GM18870 (cell line): ENCODE results near the gene LRP5.
"Not testable (repeated sequence)": the region's sequence is repeated elsewhere in the genome, so short reads cannot be mapped to it uniquely, and the experiment has no call there.

Experiments
- ATAC-seq: cut with Tn5 transposase; IDR thresholded peaks from one replicate; pipeline ENCODE4 v1.9.1; 2021; ENCODE audit warnings: moderate library complexity; ENCODE audit not compliant: unreplicated experiment

Gene LRP5

DNA sequence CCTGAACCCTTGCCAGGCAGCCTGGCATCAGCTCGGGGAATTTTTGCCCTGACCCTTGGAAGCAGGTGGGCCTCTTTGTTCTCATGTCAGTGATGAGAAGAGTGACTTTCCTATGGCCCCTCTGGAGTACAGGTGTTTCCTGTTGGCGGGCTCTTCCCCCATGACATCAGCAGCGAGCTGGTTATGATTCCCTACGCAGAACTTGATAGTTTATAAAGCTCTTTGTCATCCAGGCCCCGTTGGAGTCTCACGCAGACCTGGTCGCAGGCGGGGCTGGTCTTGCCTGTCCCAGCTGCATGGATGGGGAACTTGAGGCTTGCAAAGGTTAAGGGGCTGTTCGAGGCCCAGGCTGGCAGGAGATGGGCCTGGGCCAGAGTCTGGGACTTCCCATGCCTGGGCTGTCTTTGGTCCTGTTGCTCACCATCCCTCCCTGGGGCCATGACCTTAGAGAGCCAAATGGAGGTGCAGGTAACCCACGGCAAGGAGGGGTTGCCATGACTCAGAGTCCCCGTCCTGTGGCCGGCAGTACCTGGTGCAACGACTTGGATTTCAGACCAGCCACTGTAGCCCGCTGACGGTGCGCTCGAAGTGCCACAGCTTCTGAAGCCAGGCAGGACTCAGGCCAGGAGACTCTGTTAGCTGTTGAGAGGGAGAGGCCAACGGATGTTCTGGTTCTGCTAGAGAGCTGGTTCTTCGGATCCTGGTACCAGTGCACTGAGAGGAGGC lies 102.3 kb downstream of the LRP5 start:
- ATAC-seq: no peak

DNA sequence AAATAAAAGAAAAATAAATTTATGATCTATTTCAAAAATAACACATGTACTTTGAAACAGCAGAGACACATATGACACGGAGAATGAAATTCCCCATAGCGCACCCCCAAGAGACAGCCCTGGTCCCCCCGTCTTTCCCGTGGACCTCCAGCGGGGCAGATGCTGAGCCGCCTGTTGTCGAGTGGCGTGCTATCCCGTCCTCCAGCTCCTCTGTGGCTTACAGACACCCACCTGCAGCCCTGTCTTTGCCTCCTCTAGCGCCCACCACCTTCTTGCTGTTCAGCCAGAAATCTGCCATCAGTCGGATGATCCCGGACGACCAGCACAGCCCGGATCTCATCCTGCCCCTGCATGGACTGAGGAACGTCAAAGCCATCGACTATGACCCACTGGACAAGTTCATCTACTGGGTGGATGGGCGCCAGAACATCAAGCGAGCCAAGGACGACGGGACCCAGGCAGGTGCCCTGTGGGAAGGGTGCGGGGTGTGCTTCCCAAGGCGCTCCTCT lies 103.7 kb downstream of the LRP5 start:
- no peak for ATAC-seq

DNA sequence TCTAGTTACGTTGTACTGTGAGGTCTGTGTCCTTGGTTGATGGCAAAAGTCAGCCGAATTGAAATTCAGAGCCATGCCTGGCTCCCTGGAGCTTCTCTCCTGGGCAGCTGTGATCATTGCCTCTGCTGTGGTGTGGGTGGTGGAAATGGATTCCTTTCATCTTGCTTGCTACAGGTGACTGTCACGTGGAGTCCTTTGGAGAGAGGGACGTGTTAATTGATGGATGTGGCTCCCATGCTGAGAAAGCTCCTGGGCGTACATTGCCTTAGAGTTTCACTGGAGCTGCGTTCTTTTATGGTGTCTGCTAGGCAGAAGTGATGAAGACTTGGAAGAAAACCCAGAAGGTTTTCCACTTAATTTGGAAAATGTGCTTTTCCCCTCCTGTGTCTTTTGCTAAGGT lies 106.3 kb downstream of the LRP5 start:
- no peak for ATAC-seq

DNA sequence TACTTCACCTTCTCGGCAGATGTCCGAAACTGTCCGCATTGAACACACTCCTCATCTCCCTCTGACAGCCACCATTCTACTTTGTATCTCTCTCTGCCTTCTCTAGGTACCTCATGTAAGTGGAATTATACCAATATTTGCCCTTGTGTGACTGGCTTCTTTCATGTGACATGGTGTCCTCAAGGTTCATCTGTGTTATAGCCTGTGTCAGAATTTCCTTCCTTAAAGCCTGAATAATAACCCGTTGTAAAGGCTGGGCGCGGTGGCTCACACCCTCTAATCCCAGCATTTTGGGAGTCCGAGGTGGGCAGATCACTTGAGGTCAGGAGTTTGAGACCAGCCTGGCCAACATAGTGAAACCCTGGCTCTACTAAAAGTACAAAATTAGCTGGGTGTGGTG lies 107.8 kb downstream of the LRP5 start:
- ATAC-seq: no peak

DNA sequence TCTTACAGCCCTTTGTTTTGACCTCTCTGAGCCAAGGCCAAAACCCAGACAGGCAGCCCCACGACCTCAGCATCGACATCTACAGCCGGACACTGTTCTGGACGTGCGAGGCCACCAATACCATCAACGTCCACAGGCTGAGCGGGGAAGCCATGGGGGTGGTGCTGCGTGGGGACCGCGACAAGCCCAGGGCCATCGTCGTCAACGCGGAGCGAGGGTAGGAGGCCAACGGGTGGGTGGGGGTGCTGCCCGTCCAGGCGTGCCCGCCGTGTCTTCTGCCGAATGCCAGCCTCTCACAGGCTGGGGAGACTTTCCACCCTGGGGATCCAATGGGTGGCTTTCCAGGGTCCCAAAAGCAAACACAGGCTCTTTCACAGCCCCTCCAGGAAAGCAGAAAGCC lies 111.1 kb downstream of the LRP5 start:
- ATAC-seq: no peak

DNA sequence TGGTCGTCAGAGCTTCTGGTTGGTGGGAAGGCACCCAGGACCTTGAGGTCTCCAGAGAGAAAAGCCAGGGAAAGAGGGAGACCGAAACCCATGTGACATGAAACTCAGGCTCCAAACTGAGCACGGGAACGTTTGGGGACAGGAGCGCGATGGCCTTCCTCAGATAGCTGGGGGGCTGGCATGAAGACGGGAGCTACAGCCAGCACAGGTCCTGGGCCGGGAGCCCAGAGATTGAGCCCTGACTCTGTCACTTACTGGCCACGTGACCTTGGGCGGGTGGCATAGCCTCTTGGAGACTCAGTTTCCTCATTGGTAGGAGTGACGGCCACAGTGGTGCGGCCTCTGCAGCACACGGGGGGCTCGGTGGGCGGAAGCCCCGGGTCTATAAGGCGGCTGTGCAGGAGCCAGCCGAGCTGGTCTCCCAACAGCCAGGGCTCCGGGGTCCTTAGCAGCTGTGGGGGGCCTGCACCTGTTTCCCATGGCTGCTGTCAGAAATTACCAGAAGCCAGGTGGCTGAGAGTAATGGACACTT lies 111.8 kb downstream of the LRP5 start:
- no peak for ATAC-seq

DNA sequence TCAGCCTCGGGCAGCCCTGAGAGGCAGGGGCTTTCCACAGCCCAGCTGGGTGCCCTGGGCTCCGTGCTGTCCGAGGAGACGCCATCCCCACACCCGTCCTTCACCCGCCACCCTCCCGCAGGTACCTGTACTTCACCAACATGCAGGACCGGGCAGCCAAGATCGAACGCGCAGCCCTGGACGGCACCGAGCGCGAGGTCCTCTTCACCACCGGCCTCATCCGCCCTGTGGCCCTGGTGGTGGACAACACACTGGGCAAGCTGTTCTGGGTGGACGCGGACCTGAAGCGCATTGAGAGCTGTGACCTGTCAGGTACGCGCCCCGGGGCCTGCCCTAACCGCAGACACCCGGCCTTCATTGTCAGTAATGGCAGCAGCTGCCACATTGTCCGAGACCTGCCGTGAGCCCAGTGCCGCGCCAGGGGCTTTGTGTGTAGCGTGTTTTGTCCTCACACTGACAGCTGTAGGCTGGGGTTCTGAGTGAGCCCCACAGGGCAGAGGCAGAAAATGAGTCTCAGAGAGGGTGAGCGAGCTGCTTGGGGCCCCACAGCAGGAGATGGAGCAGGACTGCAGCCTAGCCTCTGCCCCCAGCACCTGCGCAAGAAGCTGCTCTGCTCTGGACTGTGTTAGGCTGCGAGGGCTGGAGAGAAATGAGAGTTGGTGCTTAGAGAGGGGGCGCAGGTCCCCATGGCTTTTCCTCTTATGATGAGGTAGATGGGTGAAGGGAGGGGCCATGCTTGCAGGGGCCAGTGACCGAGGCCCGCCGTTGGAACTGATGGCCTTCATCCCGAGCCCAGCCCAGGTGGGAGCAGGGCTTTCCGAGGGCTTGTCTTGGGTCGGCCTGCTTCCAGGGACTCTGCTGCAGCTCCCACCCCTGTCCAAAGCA lies 112.8 kb downstream of the LRP5 start:
- ATAC-seq: no peak

DNA sequence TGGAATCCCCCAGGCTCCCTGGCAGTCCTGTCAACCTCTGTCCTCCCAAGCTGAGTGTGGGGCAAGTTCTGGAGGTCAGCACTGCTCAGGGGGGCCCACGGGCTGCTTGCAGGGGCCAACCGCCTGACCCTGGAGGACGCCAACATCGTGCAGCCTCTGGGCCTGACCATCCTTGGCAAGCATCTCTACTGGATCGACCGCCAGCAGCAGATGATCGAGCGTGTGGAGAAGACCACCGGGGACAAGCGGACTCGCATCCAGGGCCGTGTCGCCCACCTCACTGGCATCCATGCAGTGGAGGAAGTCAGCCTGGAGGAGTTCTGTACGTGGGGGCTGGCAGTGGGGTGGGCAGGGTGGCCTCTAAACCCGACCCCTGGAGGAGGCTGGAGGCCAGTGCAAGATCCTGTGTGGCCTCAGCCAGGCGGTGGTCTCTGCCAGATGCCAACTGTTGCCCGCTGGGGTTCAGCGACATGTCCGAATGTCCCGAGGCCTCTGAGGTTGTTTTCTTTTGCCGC lies 113.5 kb downstream of the LRP5 start:
- no peak for ATAC-seq

DNA sequence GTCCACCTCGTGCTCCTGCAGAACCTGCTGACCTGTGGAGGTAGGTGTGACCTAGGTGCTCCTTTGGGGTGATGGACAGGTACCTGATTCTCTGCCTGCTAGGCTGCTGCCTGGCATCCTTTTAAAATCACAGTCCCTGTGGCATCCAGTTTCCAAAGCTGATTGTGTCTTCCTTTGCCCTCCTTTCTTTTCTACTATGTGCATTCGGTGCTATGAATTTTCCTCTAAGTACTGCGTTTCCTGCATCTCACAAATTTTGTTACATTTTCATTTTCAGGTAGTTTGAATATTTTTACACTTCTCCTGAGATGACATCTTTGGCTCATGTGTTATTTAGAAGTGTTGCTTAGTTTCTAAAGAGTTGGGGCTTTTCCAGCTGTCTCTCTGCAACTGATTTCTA lies 117.3 kb downstream of the LRP5 start:
- ATAC-seq: no peak

DNA sequence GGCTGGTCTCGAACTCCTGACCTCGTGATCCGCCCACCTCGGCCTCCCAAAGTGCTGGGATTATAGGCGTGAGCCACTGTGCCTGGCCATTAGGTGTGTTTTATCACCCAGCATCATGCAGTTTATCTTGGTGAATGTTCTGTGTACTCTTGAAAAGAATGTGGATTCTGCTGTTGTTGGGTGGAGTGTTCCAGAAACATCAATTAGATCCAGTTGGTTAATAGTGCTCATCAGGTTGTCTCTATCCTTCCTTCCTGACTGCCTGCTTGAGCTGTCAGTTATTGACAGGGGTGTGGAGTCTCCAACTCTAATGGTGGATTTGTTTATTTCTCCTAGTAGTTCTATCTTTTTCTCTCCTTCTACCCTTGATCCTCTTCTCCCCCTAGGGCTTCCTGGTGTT lies 118.0 kb downstream of the LRP5 start:
- no peak for ATAC-seq

DNA sequence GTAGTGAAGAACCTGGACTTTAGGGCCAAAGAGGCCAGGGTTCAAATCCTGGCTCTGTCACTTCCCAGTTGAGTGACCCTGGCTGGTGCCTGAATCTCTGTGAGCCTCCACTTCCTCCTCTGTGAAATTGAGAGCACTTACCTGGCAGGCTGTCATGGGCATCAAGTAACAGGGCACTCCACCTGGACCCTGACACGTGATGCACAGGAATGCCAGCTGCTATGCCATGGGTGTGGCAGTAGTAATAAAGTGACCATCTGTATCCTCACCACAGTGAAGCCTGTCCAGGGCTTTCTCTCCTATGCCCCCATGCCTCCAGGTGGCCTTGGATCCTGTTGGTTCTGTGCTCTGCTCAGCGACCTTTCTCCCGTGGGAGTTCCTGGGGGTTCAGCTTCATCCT lies 118.4 kb downstream of the LRP5 start:
- no peak for ATAC-seq

DNA sequence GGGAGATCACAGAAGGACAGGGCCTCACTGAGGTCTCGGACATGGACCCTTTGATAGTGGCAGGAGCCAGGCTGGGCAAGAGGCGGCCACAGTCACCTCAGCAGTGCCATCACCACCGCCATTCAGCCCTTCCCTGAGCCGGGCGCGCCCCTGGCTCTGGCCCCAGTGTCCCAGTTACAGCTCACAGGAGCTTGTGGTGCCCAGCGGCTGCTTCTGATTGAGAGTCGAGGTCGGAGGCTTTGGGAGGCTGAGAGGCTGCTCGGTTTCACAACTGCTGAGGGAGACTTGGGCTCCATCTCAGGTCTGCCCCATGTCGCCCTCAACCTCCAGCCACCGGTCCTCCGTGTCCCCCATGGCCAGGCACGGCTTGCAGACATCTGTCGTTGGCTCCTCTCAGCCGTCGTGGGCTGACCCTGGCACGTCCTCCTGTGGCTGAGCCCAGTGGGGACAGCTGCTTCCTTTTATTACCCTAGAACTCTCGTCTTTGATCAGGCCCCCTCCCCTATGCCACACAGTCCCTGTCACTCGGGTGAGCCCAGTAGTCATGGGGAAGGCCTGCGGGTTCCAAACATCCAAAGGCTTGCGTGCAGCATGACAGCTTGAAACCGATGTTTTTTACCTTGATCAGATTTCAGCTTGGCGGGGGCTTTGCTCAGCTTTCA lies 119.7 kb downstream of the LRP5 start:
- ATAC-seq: no peak

DNA sequence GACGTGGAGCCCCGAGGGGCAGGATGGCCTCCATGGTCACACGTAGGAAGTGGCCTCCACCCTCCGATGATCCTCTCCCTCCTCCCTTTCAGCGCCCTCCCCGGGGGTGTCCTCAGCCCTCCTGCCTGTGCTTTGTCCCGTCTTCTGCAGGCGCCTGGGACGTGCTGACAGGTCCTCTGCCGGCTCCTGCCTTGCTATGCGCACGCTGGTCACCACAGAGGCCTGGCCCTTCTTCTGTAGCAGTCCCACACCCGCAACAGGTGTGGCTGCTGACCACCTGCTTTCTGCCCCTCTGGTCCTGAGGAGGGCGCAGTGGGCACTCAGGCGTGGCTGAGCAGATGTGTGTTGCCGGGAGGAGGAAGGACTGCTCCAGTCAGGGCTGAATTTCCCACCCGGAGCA lies 120.5 kb downstream of the LRP5 start:
- ATAC-seq: no peak

DNA sequence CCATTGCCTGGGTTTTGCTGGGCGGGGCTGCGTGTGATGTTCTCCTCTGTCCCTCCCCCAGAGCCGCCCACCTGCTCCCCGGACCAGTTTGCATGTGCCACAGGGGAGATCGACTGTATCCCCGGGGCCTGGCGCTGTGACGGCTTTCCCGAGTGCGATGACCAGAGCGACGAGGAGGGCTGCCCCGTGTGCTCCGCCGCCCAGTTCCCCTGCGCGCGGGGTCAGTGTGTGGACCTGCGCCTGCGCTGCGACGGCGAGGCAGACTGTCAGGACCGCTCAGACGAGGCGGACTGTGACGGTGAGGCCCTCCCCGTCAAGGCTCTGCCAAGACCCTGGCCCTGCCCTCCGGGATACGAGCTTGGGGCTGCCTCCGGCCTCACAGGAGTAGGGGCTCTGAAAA lies 121.2 kb downstream of the LRP5 start:
- no peak for ATAC-seq

DNA sequence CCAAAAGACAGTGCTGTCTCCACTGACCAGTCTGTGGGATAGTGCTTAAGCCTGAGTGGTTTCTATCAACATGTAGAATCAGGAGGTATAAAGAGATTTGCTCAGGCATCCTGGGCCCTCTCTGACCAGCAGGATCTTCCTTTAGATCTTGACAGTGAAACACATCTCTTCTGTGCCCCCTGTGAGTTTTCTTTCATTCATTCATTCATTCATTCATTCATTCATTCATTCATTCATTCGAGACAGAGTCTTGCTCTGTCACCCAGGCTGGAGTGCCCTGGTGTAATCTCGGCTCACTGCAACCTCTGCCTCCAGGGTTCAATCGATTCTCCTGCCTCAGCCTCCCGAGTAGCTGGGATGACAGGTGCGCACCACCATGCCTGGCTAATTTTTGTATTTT lies 121.8 kb downstream of the LRP5 start:
- ATAC-seq: not testable (repeated sequence)

DNA sequence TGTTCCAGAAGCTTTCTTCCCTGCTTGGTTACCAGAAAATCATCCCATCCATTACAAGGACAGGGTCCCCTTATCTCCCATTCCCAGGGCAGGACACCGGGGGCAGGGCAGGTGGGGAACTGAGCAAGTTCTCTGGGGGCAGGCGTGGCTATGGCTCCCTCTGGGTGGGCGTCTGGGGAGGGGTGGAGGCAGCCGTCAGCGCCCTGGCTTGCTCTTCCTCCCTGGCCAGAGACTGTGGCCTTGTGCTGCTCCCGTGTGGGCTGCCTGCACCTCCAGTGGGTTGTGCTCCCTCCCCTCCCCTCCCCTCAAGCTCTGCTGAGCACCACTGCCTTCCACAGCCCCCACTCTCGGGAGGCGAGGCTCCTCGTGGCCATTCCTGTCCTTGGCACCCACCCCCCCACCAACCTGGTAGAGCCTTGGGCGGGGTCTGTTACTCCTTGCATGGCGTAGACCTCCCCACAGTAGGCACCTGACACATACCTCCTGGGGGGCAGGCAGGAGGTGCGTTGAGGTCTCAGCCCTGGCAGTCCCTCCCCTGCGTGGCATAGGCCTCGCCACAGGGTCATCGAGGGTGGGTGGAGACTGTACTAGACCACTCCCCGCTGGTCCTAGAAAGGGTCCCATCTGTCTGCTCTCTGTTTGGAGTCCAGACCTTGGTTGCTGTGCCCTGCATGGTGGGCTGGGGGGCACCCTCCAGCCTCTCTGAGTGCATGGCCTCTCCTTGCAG lies 123.9 kb downstream of the LRP5 start:
- ATAC-seq: no peak

DNA sequence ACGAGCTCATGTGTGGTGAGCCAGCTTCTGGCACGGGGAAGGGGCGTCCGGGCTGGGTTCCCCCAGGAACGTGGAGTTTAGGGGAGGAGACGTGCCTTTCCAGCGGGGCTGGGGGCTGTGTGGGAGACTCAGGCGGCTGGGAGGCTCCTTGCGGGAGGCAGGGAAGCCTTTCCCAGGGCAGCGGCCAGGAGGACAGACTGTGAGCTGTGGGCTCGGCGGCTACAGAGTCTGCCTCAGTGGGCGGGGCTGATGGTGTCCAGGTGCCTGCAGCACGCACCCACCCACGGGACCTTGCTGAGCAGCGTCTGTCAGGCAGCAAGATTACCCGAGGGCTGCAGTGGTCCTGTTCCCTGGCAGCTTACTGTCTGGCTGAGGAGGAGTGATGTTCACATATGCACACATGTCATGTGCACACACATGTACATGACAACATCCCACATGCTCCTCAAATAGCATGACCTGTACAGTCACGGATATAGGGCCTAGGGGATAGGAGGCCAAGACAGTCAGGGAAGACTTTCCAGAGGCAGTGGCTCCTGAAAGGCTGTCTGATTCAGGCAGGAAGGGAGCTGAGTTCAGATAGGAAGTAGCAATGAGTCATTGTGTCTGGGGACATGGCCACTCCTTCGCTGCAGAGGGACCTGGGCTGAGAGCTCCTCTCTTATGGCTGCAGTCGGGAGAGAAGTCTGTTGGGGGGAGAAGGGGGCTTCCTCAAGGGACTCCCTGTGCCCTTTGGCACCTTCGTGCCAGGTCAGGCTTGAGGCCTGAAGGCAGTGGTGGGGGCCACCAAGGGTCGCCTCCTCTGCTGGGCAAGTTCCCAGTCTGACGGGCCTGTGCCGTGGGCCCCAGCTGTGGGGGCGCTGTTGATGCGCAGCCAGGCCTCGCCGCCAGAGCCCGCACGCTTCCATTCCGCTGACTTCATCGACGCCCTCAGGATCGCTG lies 124.9 kb downstream of the LRP5 start:
- ATAC-seq: no peak

DNA sequence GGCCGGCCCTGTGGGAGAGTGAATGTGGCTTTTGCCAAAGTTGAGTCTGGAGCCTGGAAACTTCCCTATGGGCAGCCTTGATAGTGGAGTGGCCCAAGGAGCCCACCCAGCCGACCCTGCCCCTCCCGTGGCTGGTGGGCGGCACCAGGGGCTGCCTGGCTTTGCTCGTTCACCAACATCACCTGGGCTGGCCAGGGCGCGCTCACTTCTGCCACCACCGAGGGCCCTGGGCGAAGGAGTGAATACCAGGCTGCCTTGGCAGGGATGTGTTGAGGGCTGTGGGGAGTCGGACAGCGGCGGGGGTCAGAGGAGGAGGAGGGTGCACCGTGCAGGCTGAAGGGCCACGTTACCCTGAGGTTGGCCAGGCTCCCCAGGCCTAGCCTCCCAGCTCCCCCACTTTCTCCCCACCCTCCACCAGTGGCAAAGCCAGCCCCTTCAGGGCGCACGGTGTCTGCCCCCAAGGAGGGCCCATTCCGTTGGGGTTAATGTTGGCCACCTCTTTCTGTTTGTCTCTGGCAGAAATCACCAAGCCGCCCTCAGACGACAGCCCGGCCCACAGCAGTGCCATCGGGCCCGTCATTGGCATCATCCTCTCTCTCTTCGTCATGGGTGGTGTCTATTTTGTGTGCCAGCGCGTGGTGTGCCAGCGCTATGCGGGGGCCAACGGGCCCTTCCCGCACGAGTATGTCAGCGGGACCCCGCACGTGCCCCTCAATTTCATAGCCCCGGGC lies 125.7 kb downstream of the LRP5 start:
- no peak for ATAC-seq
